LHCN-M2 (cell line): Measurements from ENCODE around the gene TMEM174. TPM values are rescaled to one million over a fixed set of nuclear protein-coding genes. Genes with fewer than 3 reads are reported as not detected.

ENCODE experiments used
- DNase-seq: peaks from one replicate; pipeline ENCODE4 v3.0.0-alpha.2; 2012; ENCODE audit warnings: low read depth
- total RNA-seq: library from RNA; depleted of rRNA; stranded (reverse); fragments of >200 nt; gene quantifications from 2 replicates; pipeline ENCODE4 v1.2.3, GENCODE V29; 2014; rRNA removed

TMEM174 gene
- total RNA-seq, 1 experiment from 2014 or later, result not detected

DNA sequence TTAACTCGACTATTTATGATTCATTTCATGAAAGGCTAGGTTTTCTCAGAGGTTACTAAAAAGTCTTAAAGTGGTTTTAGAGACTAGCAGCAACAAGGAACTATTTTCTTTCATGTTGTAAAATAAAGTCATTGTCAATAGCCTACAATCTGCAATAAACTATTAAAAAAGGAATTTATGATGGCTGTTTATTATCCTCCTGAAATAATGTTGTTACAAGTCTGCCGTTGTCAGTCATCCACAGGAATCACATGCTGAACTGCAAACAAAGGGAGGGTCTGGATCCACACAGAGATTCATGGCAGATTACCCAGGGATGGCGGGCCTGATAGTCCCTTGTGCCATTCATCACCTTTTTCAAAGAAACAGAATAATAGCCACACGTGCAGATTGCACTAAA, 49.2 kb downstream of the TMEM174 start:
- DNase-seq, result no peak

Other genes starting within 250 kb of the TMEM174 start
- gene FCHO2, start 217.2 kb upstream of the TMEM174 start, total RNA-seq, result 13.5 and 14.9 TPM in 2 replicates
- gene TMEM171, start 52.6 kb upstream of the TMEM174 start, total RNA-seq, result 62.6 and 65.9 TPM in 2 replicates